HUES48 (cell line): ENCODE results near the gene AP1M1.
"Not testable (repeated sequence)": the region's sequence is repeated elsewhere in the genome, so short reads cannot be mapped to it uniquely, and the experiment has no call there.

Source experiments
- H3K27ac ChIP-seq: one replicate; pipeline ENCODE4 v1.7.0; 2013; ENCODE audit warnings: low read depth, low read length, inconsistent platforms
- H3K27me3 ChIP-seq: 2 replicates; pipeline ENCODE4 v1.6.1; 2013; ENCODE audit warnings: mild to moderate bottlenecking, low read length; ENCODE audit not compliant: control insufficient read depth, insufficient read depth
- H3K36me3 ChIP-seq: 2 replicates; pipeline ENCODE4 v1.6.1; 2013; ENCODE audit warnings: low read length; ENCODE audit not compliant: control insufficient read depth, insufficient read depth
- H3K4me1 ChIP-seq: 2 replicates; pipeline ENCODE4 v1.6.1; 2013; ENCODE audit warnings: mild to moderate bottlenecking, low read length; ENCODE audit not compliant: control insufficient read depth, insufficient read depth
- H3K4me3 ChIP-seq: 2 replicates; pipeline ENCODE4 v1.5.1; 2013; ENCODE audit warnings: mild to moderate bottlenecking, low read depth, low read length
- H3K9ac ChIP-seq: 2 replicates; pipeline ENCODE4 v1.6.1; 2013; ENCODE audit warnings: mild to moderate bottlenecking, low read depth, low read length, moderate library complexity
- H3K9me3 ChIP-seq: 2 replicates; pipeline ENCODE4 v1.6.1; 2013; ENCODE audit warnings: low read length; ENCODE audit not compliant: control insufficient read depth, insufficient read depth

Gene AP1M1

GRCh38 chr19:16161840-16162239 lies 35.9 kb upstream of the AP1M1 start:
- Histone ChIP-seq H3K4me3 (no peak overlapping the region), H3K9me3 (no peaks in the 10 kb centered on the region), H3K9ac (no peak overlapping the region), H3K27me3 (no peaks in the 10 kb centered on the region), H3K27ac (no peak overlapping the region), H3K36me3 (no peaks in the 10 kb centered on the region), H3K4me1 (no peaks in the 10 kb centered on the region)

- H3K9ac ChIP-seq: no peak overlapping the region
- no peak overlapping the region for H3K27ac ChIP-seq
- no peaks in the 10 kb centered on the region for H3K27me3 ChIP-seq
- H3K4me3 ChIP-seq: no peak overlapping the region
- H3K9me3 ChIP-seq: no peaks in the 10 kb centered on the region
- H3K36me3 ChIP-seq: no peaks in the 10 kb centered on the region
- H3K4me1 ChIP-seq: no peaks in the 10 kb centered on the region
Observed at GRCh38 chr19:16164222-16164890, 33.4 kb upstream of the AP1M1 start.

- H3K27me3 ChIP-seq: no peaks in the 10 kb centered on the region
- H3K36me3 ChIP-seq: no peaks in the 10 kb centered on the region
- H3K4me3 ChIP-seq: no peak overlapping the region
- no peak overlapping the region for H3K9ac ChIP-seq
- H3K9me3 ChIP-seq: no peaks in the 10 kb centered on the region
- H3K4me1 ChIP-seq: no peaks in the 10 kb centered on the region
- no peak overlapping the region for H3K27ac ChIP-seq
Observed at GRCh38 chr19:16166417-16166816, 31.3 kb upstream of the AP1M1 start.

- Histone ChIP-seq H3K36me3 (no peaks in the 10 kb centered on the region), H3K27ac (no peak overlapping the region), H3K9ac (no peak overlapping the region), H3K27me3 (no peaks in the 10 kb centered on the region), H3K4me3 (no peak overlapping the region), H3K4me1 (no peaks in the 10 kb centered on the region), H3K9me3 (no peaks in the 10 kb centered on the region)
Observed at GRCh38 chr19:16167055-16167454, 30.7 kb upstream of the AP1M1 start.

GRCh38 chr19:16168465-16169081 lies 29.1 kb upstream of the AP1M1 start:
- Histone ChIP-seq H3K27me3 (no peaks in the 10 kb centered on the region), H3K27ac (no peak overlapping the region), H3K36me3 (no peaks in the 10 kb centered on the region), H3K9ac (no peak overlapping the region), H3K4me3 (no peak overlapping the region), H3K4me1 (no peaks in the 10 kb centered on the region), H3K9me3 (no peaks in the 10 kb centered on the region)

GRCh38 chr19:16170134-16170533 lies 27.6 kb upstream of the AP1M1 start:
- Histone ChIP-seq H3K9me3 (no peaks in the 10 kb centered on the region), H3K27me3 (no peaks in the 10 kb centered on the region), H3K27ac (no peak overlapping the region), H3K4me1 (no peaks in the 10 kb centered on the region), H3K4me3 (no peak overlapping the region), H3K9ac (no peak overlapping the region), H3K36me3 (no peaks in the 10 kb centered on the region)

DNA sequence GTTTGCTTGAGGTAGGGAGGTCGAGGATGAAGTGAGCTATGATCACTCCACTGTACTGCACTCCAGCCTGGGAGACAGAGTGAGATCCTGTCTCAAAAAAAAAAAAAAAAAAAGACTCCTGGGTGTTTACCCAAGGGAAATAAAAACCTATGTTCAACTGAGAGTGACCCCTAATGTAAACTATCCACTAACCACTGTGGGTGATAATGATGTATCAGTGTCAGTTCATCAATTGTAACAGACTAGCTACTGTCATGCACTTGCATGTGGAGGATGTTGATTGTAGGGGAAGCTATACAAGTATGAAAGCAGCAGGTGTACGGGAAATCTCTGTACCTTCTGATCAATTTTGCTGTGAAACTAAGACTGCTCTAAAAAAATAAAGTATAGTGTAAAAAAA lies 21.8 kb upstream of the AP1M1 start:
- Histone ChIP-seq H3K4me1 (peaks cover 2% of the 10 kb centered on the region; the same call in 1 of the 2 replicates), H3K36me3 (no peaks in the 10 kb centered on the region), H3K9ac (no peak overlapping the region), H3K4me3 (no peak overlapping the region), H3K27ac (no peak overlapping the region), H3K9me3 (no peaks in the 10 kb centered on the region), H3K27me3 (no peaks in the 10 kb centered on the region)

GRCh38 chr19:16178866-16179265 lies 18.8 kb upstream of the AP1M1 start:
- H3K9me3 ChIP-seq, H3K36me3 ChIP-seq, H3K27me3 ChIP-seq, H3K4me1 ChIP-seq, H3K4me3 ChIP-seq, H3K9ac ChIP-seq, H3K27ac ChIP-seq: not testable (repeated sequence)

DNA sequence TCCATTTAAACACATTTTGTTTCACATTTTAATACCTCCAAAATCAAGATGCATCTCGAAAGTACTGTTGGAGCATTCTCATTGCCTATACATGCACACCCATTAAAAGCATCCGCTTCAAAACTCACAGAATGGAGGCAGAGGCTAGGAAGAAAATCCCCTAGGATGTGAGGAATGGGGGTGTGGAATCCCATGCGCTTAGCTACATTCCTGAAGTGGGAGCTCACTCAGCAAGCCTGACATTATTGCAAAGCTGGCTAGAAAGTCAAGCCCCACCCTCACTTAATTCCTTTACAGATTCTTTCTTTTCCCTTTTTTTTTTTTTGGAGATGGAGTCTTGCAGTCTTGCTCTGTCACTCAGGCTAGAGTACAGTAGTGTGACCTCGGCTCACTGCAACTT lies 17.1 kb upstream of the AP1M1 start:
- Histone ChIP-seq H3K9me3 (no peaks in the 10 kb centered on the region), H3K9ac (no peak overlapping the region), H3K27ac (no peak overlapping the region), H3K4me3 (no peak overlapping the region), H3K36me3 (no peaks in the 10 kb centered on the region), H3K27me3 (no peaks in the 10 kb centered on the region), H3K4me1 (peaks cover 2% of the 10 kb centered on the region; the same call in 1 of the 2 replicates)

DNA sequence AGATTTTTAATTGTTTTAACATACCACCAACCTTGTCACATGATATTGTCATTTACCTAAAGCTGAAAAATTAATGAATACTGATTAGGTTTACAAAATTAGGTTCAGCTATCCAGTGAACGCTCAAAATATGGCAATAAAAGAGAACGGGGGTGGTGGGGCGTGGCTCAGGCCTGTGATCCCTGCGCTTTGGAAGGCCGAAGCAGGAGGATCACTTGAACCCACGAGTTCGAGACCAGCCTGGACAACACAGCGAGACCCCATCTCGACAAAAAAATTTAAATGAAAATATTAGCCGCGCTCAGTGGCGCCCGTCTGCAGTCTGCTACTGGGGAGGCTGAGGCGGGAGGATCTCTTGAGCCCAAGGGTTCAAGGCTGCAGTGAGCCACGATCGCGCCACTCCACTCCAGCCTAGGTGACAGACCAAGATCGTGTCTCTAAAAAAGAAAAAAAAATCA lies 13.0 kb upstream of the AP1M1 start:
- Histone ChIP-seq H3K4me3 (peak overlapping the region; percentile 51), H3K36me3 (peaks cover 23% of the 10 kb centered on the region), H3K9me3 (no peaks in the 10 kb centered on the region), H3K27me3 (no peaks in the 10 kb centered on the region), H3K4me1 (peaks cover 2% of the 10 kb centered on the region; the same call in 1 of the 2 replicates), H3K27ac (peak overlapping the region; percentile 24), H3K9ac (no peak overlapping the region)

DNA sequence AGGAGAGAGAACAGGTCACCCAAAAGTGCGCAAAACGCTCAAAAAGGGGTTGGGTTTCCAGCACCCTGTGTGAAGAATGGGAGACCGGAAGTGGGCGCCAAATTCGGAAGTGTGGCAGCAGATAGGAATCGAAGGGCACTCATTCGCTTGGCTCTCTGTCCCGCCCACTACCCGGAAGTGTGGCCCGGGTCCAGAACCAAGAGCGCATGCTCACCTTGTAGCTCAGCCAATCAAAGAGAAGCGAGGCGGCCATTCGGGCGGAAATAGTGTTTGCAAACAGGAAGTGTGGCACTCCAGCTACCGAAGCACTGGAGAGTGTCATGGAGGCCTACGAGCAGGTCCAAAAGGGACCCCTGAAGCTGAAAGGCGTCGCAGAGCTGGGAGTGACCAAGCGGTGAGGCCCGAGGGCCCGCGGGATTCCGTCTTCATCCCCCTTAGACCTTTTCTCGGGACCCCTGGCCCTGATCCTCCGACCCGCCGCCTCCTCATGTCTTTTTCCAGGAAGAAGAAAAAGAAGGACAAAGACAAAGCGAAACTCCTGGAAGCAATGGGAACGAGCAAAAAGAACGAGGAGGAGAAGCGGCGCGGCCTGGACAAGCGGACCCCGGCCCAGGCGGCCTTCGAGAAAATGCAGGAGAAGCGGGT lies 12.5 kb upstream of the AP1M1 start, which contains the start of gene FAM32A:
TSS of gene FAM32A (plus strand) at position 288 of the 645 bp plus-strand sequence. CDS start at position 321, 33 bp downstream.
- Histone ChIP-seq H3K9ac (peak within 1 kb of the TSS; percentile 88), H3K4me3 (peak within 1 kb of the TSS; percentile 84), H3K9me3 (no peaks in the 10 kb centered on the region), H3K4me1 (peaks cover 2% of the 10 kb centered on the region; the same call in 1 of the 2 replicates), H3K27ac (peak within 1 kb of the TSS; percentile 82), H3K36me3 (peaks cover 29% of the 10 kb centered on the region), H3K27me3 (no peaks in the 10 kb centered on the region)
